ENCODE results near the gene STARD6.

DNA sequence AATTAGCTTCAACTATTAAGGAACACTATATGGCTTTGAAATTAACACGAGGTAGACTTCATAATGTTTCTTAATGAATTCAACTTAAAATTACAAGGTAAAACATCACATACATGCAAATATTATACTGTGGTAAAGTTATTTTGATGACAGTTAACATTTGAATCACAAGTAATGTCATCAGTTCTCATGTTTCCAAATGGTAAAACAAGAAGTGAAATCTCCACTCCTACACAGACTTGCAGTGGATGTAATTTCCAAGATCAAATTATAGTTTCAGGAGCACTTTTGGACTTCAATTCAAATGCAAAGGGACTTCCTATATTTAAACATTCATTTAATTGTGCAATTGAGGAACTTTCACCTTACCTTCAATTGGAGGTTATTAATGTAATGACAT, 39.1 kb upstream of the STARD6 start:
- TF ChIP-seq, protein P1, sequence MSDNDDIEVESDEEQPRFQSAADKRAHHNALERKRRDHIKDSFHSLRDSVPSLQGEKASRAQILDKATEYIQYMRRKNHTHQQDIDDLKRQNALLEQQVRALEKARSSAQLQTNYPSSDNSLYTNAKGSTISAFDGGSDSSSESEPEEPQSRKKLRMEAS (IDR thresholded peaks at IDR 0.05): no peak
- no peak for TF ChIP-seq EGR1 (IDR thresholded peaks at IDR 0.05)
- TF ChIP-seq TAF1 (IDR thresholded peaks at IDR 0.05; ENCODE audit: low read depth): no peak
- TF ChIP-seq RAD21 (IDR thresholded peaks at IDR 0.05; ENCODE audit: low read depth): no peak
- TF ChIP-seq NFIC (IDR thresholded peaks at IDR 0.05): no peak
- TF ChIP-seq EP300 (IDR thresholded peaks at IDR 0.05; ENCODE audit: borderline replicate concordance): no peak
- no peak for TF ChIP-seq REST (IDR thresholded peaks at IDR 0.05; ENCODE audit: low read depth)
